GM23338 (cell line): ENCODE measurements around the gene CAPS. TPM values are rescaled to one million over a fixed set of nuclear protein-coding genes. Genes with fewer than 3 reads are reported as not detected.

Experiments
- ATAC-seq: fragments of 200-7000 bp; cut with Tn5 transposase; 3 replicates; pipeline ENCODE4 v1.9.1; 2020
- DNase-seq: peaks from one replicate; pipeline ENCODE4 v3.0.0-alpha.2; 2015; ENCODE audit warnings: low spot score
- H2AFZ ChIP-seq: fragments of 200-600 bp; sonication (generic); 2 replicates; pipeline ENCODE4 v1.8.0; 2016; ENCODE audit warnings: antibody characterized with exemption, mild to moderate bottlenecking, moderate library complexity
- H3F3A ChIP-seq: fragments of 200-600 bp; sonication (generic); replicated peaks from 2 replicates; pipeline ENCODE4 v1.8.0; 2017; ENCODE audit warnings: antibody characterized with exemption, mixed run types, low read depth
- H3K27ac ChIP-seq: fragments of 200-600 bp; sonication (generic); 2 replicates; pipeline ENCODE4 v1.6.1; 2016; ENCODE audit warnings: low read depth
- H3K27me3 ChIP-seq: fragments of 200-600 bp; sonication (generic); 2 replicates; pipeline ENCODE4 v1.8.0; 2016; ENCODE audit warnings: mild to moderate bottlenecking, mixed run types, moderate library complexity; ENCODE audit not compliant: insufficient read depth
- H3K36me3 ChIP-seq: fragments of 200-600 bp; sonication (generic); 2 replicates; pipeline ENCODE4 v1.8.0; 2016; ENCODE audit warnings: mild to moderate bottlenecking; ENCODE audit not compliant: insufficient read depth
- H3K4me1 ChIP-seq: fragments of 200-600 bp; sonication (generic); 2 replicates; pipeline ENCODE4 v1.8.0; 2016; ENCODE audit warnings: mild to moderate bottlenecking, moderate library complexity; ENCODE audit not compliant: insufficient read depth
- H3K4me2 ChIP-seq: fragments of 200-600 bp; sonication (generic); 2 replicates; pipeline ENCODE4 v1.7.1; 2017; ENCODE audit warnings: mixed run types
- H3K4me3 ChIP-seq: fragments of 200-600 bp; sonication (generic); 2 replicates; pipeline ENCODE4 v1.6.1; 2016; ENCODE audit warnings: mixed run types
- H3K79me2 ChIP-seq: fragments of 200-600 bp; sonication (generic); replicated peaks from 2 replicates; pipeline ENCODE4 v1.8.0; 2017; ENCODE audit warnings: mild to moderate bottlenecking; ENCODE audit not compliant: insufficient read depth
- H3K9me2 ChIP-seq: fragments of 200-600 bp; sonication (generic); 2 replicates; pipeline ENCODE4 v1.8.0; 2017; ENCODE audit not compliant: insufficient read depth
- H4K20me1 ChIP-seq: fragments of 200-600 bp; sonication (generic); replicated peaks from 2 replicates; pipeline ENCODE4 v1.8.0; 2017; ENCODE audit warnings: mild to moderate bottlenecking; ENCODE audit not compliant: insufficient read depth
- H3K27ac Mint-ChIP-seq: 2 replicates; pipeline ENCODE4 v1.8.0; 2020; ENCODE audit warnings: inconsistent platforms, mild to moderate bottlenecking, moderate library complexity, mixed read lengths
- H3K27me3 Mint-ChIP-seq: 3 replicates; pipeline ENCODE4 v1.8.0; 2022; ENCODE audit warnings: low read depth, mild to moderate bottlenecking, moderate library complexity, mixed read lengths, inconsistent platforms; ENCODE audit not compliant: insufficient read depth, poor library complexity
- H3K36me3 Mint-ChIP-seq: 3 replicates; pipeline ENCODE4 v1.8.0; 2021; ENCODE audit warnings: low read depth, mild to moderate bottlenecking, inconsistent platforms, moderate library complexity, mixed read lengths
- H3K4me1 Mint-ChIP-seq: 3 replicates; pipeline ENCODE4 v1.8.0; 2020; ENCODE audit warnings: mild to moderate bottlenecking, inconsistent platforms, mixed read lengths
- H3K4me3 Mint-ChIP-seq: 3 replicates; pipeline ENCODE4 v1.8.0; 2021; ENCODE audit warnings: moderate library complexity, mild to moderate bottlenecking, inconsistent platforms, mixed read lengths
- H3K9me3 Mint-ChIP-seq: 3 replicates; pipeline ENCODE4 v1.8.0; 2020; ENCODE audit warnings: moderate library complexity, mild to moderate bottlenecking, inconsistent platforms, mixed read lengths
- EZH2 ChIP-seq: fragments of 200-600 bp; sonication (generic); IDR thresholded peaks from one replicate; pipeline ENCODE4 v1.8.0; 2017; ENCODE audit warnings: antibody characterized with exemption, mild to moderate bottlenecking, low read depth; ENCODE audit not compliant: unreplicated experiment
- EZH2phosphoT487 ChIP-seq: fragments of 200-600 bp; sonication (generic); IDR thresholded peaks from one replicate; pipeline ENCODE4 v1.8.1; 2018; ENCODE audit warnings: antibody characterized with exemption; ENCODE audit not compliant: unreplicated experiment
- NANOG ChIP-seq: IDR thresholded peaks from 2 replicates; pipeline ENCODE4 v1.6.1; 2016; ENCODE audit warnings: antibody characterized with exemption, borderline replicate concordance
- POLR2AphosphoS5 ChIP-seq: IDR thresholded peaks from 2 replicates; pipeline ENCODE4 v1.6.1; 2016; ENCODE audit warnings: antibody characterized with exemption, low read depth
- REST ChIP-seq: IDR thresholded peaks from one replicate; pipeline ENCODE4 v1.6.1; 2018; ENCODE audit warnings: antibody characterized with exemption; ENCODE audit not compliant: unreplicated experiment
- STAT1 ChIP-seq: IDR thresholded peaks from one replicate; pipeline ENCODE4 v1.6.1; 2016; ENCODE audit warnings: antibody characterized with exemption; ENCODE audit not compliant: unreplicated experiment
- ZNF462 ChIP-seq: fragments of 250-450 bp; sonication (Bioruptor Pico); IDR thresholded peaks from 2 replicates; pipeline ENCODE4 v1.5.0; 2020; ENCODE audit warnings: mild to moderate bottlenecking, moderate library complexity
- polyA plus RNA-seq: library from polyadenylated mRNA; unstranded; fragments of >200 nt; fragmentation: Nextera tagmentation; extraction: Ambion mirVana; gene quantifications from 2 replicates; pipeline ENCODE4 v1.2.1, GENCODE V29; 2016
- total RNA-seq: library from RNA; depleted of rRNA; stranded (reverse); fragments of >200 nt; shearing (Covaris generic); gene quantifications from 2 replicates; pipeline ENCODE4 v1.2.3, GENCODE V29; 2014
- TF ChIP-seq, protein P1 (sequence below): IDR thresholded peaks from 2 replicates; pipeline ENCODE4 v1.6.1; 2016; ENCODE audit warnings: antibody characterized with exemption

Gene CAPS
- total and polyA plus RNA-seq, 2 experiments from 2014 or later = 1.5 to 3.2 TPM

- Histone ChIP-seq H2AFZ (no peak overlapping the region), H3K36me3 (no peaks in the 10 kb centered on the region), H3K27me3 (no peaks in the 10 kb centered on the region), H3K9me2 (no peaks in the 10 kb centered on the region), H3K4me3 (no peak overlapping the region), H3K4me1 (no peaks in the 10 kb centered on the region), H3K27ac (no peak overlapping the region), H4K20me1 (peaks cover 31% of the 10 kb centered on the region), H3K4me2 (no peak overlapping the region), H3F3A (no peaks in the 10 kb centered on the region), H3K79me2 (peaks cover 23% of the 10 kb centered on the region)
- Mint-ChIP-seq H3K9me3 (no peaks in the 10 kb centered on the region), H3K4me1 (no peaks in the 10 kb centered on the region; the same call in 2 of the 3 replicates), H3K27me3 (peaks cover 7% of the 10 kb centered on the region), H3K27ac (no peak overlapping the region), H3K4me3 (no peak overlapping the region), H3K36me3 (peaks cover 20% of the 10 kb centered on the region)
- ATAC-seq = no peak
- no peak for DNase-seq
- TF ChIP-seq NANOG = no peak
- no peak for TF ChIP-seq EZH2phosphoT487
- no peak for TF ChIP-seq STAT1
- no peak for TF ChIP-seq POLR2AphosphoS5
- TF ChIP-seq EZH2 = no peak
- TF ChIP-seq ZNF462 (CRISPR knock-in tag) = no peak
- TF ChIP-seq, protein P1, sequence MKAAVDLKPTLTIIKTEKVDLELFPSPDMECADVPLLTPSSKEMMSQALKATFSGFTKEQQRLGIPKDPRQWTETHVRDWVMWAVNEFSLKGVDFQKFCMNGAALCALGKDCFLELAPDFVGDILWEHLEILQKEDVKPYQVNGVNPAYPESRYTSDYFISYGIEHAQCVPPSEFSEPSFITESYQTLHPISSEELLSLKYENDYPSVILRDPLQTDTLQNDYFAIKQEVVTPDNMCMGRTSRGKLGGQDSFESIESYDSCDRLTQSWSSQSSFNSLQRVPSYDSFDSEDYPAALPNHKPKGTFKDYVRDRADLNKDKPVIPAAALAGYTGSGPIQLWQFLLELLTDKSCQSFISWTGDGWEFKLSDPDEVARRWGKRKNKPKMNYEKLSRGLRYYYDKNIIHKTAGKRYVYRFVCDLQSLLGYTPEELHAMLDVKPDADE = no peak
- TF ChIP-seq REST = no peak
Observed at GRCh38 chr19:5896365-5897076, 17.5 kb upstream of the CAPS start.
